Measurements from ENCODE around the gene LYST. TPM values are rescaled to one million over a fixed set of nuclear protein-coding genes. Genes with fewer than 3 reads are reported as not detected.

The LYST gene
- total RNA-seq, 1 donor: 88.9 TPM

DNA sequence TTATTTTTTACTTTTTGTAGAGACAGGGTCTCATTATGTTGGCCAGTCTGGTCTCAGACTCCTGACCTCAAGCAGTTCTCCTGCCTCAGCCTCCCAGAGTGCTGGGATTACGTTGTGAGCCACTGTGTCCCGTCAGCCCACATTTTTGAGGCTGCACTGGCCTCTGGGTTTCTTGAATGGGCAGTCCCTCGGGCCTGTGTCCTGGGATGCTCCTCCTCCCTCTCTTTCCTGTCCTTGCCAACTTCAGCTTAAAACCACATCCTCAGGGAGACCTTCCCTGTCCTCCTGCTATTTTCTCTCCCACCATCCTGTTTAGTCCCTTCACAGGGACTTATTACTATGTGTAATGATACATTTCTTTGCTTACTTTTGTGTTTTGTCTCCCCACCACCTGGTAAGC is 31.4 kb upstream of the LYST start:
- no peak overlapping the region for H3K4me3 ChIP-seq (ENCODE audit: low read depth, low read length)
- DNase-seq (ENCODE audit: low read depth): peak; percentile 58
- TF ChIP-seq, protein P1, sequence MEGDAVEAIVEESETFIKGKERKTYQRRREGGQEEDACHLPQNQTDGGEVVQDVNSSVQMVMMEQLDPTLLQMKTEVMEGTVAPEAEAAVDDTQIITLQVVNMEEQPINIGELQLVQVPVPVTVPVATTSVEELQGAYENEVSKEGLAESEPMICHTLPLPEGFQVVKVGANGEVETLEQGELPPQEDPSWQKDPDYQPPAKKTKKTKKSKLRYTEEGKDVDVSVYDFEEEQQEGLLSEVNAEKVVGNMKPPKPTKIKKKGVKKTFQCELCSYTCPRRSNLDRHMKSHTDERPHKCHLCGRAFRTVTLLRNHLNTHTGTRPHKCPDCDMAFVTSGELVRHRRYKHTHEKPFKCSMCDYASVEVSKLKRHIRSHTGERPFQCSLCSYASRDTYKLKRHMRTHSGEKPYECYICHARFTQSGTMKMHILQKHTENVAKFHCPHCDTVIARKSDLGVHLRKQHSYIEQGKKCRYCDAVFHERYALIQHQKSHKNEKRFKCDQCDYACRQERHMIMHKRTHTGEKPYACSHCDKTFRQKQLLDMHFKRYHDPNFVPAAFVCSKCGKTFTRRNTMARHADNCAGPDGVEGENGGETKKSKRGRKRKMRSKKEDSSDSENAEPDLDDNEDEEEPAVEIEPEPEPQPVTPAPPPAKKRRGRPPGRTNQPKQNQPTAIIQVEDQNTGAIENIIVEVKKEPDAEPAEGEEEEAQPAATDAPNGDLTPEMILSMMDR (IDR thresholded peaks at IDR 0.05; ENCODE audit: insufficient read depth, low read depth, low read length): no peak

DNA sequence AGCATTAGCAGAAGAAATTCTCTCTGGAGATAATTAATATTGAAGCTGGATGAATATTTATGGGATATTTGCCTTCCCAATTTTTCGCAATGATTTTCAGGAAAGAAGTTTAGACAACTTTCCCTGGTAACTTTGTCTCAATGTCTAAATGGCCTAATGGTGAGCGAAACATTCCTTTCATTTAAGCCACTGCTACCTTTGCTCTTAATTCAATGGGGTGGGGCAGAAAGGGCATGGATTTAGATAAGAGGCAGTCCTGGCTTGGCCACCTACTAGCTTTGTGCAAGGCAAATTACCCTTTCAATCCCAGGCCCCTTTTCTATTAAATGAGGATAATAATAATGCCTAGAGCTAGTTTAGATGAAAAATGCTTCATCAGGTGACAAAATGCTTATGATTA is 27.1 kb upstream of the LYST start:
- TF ChIP-seq, protein P1 (IDR thresholded peaks at IDR 0.05; ENCODE audit: insufficient read depth, low read depth, low read length): no peak
- no peak for DNase-seq (ENCODE audit: low read depth)
- no peak overlapping the region for H3K4me3 ChIP-seq (ENCODE audit: low read depth, low read length)

DNA sequence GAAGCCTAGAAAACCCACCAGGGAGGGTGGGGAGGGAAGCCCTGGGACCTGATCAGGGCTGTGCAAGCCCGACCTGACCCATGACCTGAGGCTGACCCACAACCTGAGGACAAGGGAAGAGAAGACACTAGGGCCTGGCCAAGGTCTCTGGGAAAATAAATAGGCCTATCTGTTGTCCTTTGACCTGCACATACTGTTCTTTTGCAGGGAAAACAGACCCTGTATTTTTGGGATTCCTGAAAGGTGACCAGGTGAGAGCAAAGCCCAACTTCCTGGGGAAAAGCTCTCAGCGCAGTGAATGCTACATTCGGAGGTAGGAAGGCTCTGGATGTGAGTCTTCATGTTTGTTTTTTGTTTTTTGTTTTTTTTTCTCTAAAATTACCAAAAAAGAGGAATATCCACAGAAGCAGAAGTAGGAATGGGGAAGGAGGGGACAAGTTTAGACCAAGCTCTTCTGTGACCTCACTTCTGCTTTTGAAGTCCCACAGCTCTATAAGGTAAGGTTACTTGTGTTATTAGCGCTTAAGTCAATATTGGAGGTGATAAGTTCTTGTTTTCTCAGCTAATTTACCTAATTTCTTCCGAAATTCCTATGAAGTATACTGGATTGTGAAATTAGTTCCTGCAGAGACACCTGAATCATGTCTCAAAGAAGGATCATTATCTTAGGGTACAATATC is 26.2 kb upstream of the LYST start:
- no peak overlapping the region for H3K4me3 ChIP-seq (ENCODE audit: low read depth, low read length)
- DNase-seq (ENCODE audit: low read depth): no peak
- TF ChIP-seq, protein P1 (IDR thresholded peaks at IDR 0.05; ENCODE audit: insufficient read depth, low read depth, low read length): no peak

DNA sequence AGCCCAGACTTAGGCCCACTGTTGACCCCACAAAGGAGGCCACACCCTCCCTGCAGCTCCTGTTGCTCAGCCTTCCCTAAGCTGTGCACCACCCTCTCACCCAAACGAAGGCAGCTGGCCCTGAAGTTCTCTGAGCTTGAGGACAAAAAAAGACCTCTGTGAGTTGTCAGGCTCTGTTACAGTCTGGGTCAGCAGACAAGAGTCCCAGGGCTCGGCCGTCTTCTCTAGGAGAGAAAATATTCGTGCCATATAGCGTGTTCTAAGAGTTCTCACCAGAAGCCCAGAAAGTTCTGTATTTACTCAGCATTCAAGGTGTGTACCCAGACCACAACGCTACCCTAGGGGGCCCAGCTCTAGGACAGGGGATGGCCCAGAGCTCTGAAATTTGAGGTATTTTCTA is 25.5 kb upstream of the LYST start:
- TF ChIP-seq, protein P1 (IDR thresholded peaks at IDR 0.05; ENCODE audit: insufficient read depth, low read depth, low read length): no peak
- DNase-seq (ENCODE audit: low read depth): no peak
- no peak overlapping the region for H3K4me3 ChIP-seq (ENCODE audit: low read depth, low read length)

DNA sequence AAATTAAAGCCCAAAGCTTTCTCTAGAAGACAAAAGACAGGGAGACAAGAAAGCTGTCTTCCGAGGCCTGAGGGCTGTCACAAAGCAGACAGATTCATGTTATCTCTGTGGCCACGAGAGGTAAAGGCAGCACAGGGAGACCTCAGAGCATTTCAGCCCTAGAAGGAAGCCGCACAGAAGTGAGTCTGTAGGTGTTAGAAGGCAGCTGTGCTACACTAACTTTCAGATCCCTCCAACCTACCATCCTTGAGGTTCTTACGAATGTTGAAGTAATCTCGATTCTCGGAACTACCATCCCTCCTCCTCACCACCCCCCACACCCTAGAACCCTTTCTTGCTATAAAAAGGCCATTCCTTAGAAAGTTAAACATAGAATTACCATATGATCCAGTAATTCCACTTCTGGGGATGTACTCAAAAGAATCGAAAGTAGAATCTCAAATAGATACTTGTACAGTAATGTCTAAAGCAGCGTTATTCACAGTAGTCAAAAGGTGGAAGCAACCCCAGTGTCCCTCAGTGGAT is 21.5 kb upstream of the LYST start:
- DNase-seq (ENCODE audit: low read depth): no peak
- TF ChIP-seq, protein P1 (IDR thresholded peaks at IDR 0.05; ENCODE audit: insufficient read depth, low read depth, low read length): no peak
- no peak overlapping the region for H3K4me3 ChIP-seq (ENCODE audit: low read depth, low read length)

DNA sequence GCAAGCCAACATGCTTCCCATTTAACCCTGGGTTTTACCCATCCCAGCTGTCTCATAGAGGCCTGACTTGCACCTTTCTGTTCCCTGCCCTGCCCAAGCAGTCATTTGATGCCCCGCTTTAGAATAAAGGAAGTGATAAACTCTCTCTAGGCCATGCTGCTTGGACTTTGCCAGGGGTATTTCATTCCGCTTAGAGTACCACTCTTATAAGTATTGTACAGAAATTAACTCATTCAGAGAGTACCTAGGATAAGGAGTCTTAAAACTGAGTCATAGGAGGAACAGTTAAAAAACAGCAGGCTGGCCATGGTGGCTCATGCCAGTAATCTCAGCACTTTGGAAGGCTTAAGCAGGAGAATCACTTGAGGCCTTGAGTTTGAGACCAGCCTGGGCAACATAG is 21.0 kb upstream of the LYST start:
- TF ChIP-seq, protein P1 (IDR thresholded peaks at IDR 0.05; ENCODE audit: insufficient read depth, low read depth, low read length): no peak
- no peak overlapping the region for H3K4me3 ChIP-seq (ENCODE audit: low read depth, low read length)
- no peak for DNase-seq (ENCODE audit: low read depth)

All from fibroblast of villous mesenchyme (primary cell).